Measurements from ENCODE around the gene SOX13. TPM values are rescaled to one million over a fixed set of nuclear protein-coding genes. Genes with fewer than 3 reads are reported as not detected.

SOX13 gene
- polyA plus RNA-seq, 3 donors, result 0.52 TPM; not detected in 2

DNA sequence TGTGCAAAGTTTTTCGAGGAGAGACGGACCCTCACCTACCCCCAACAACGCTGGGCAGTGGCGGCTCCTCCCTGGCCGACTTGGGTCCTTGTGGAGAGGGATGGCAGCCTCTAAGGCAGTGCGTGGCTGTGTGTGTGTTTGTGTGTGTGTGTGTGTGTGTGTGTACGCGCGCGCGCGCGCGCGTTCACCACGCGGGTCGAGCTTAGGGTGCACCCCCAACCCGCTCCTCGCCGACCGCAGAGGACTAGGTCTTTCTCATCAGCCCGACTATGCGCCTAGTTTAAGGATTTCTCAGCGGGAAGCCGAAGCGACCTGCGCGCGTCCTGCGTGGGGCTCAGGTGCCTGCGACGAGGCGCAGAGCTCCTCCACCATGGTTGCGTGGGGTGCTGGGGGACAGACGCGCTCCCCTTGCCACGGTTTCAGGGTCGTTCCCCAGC is 940 bp downstream of the SOX13 start:
- Mint-ChIP-seq H3K9me3 (peaks cover 0 to 23% (median 13%) of the 10 kb centered on the region in 7 donors), H3K27ac (peak overlapping the region in 2 of 7 donors; percentile 73 to 81), H3K4me3 (peak overlapping the region; percentile 86 to 95), H3K4me1 (peaks cover 27% of the 10 kb centered on the region), H3K27me3 (ENCODE audit: low read depth in 3 of 3) (peaks cover 79 to 87% (median 85%) of the 10 kb centered on the region in 3 donors), H3K36me3 (peaks cover 0 to 4% of the 10 kb centered on the region in 2 donors)
- DNase-seq, result no peak
- Histone ChIP-seq H3K9ac (ENCODE audit: insufficient read depth, low read length, poor library complexity, severe bottlenecking) (peak overlapping the region; percentile 53), H2AFZ (ENCODE audit: insufficient read depth, low read depth, low read length, poor library complexity, severe bottlenecking) (peak overlapping the region; percentile 88), H3K36me3 (replicated peaks in 1 of 2; ENCODE audit: control insufficient read depth in 1 of 2, insufficient read depth in 2 of 2, low read length in 2 of 2) (no peaks in the 10 kb centered on the region), H3K4me2 (replicated peaks; ENCODE audit: extremely low read depth, low read length, poor library complexity, severe bottlenecking) (peak overlapping the region; percentile 89), H3K79me2 (ENCODE audit: insufficient read depth, low read length) (no peaks in the 10 kb centered on the region), H3K4me1 (ENCODE audit: control insufficient read depth in 1 of 2, insufficient read depth in 2 of 2, low read length in 2 of 2) (peaks cover 17 to 25% of the 10 kb centered on the region in 2 donors), H3K27me3 (ENCODE audit: control insufficient read depth in 2 of 2, insufficient read depth in 2 of 2, low read length in 2 of 2) (peaks cover 43 to 71% of the 10 kb centered on the region in 2 donors), H3K9me3 (replicated peaks in 1 of 2; ENCODE audit: control insufficient read depth in 1 of 2, insufficient read depth in 1 of 2, low read length in 2 of 2) (peaks cover 0 to 30% of the 10 kb centered on the region in 2 donors), H3K27ac (ENCODE audit: low read depth in 1 of 2, low read length in 2 of 2) (no peak overlapping the region), H3K4me3 (replicated peaks in 1 of 3; ENCODE audit: low read depth in 2 of 3, low read length in 3 of 3) (peak overlapping the region; percentile 39 to 78 (median 59)), H4K20me1 (ENCODE audit: insufficient read depth, low read length) (no peaks in the 10 kb centered on the region)
- 4% methylated on average over 23 of the region's 39 CpGs for WGBS (ENCODE audit: insufficient coverage)
- intact Hi-C loops (cut with micrococcal nuclease), result no loop called here
- TF ChIP-seq, protein P1, sequence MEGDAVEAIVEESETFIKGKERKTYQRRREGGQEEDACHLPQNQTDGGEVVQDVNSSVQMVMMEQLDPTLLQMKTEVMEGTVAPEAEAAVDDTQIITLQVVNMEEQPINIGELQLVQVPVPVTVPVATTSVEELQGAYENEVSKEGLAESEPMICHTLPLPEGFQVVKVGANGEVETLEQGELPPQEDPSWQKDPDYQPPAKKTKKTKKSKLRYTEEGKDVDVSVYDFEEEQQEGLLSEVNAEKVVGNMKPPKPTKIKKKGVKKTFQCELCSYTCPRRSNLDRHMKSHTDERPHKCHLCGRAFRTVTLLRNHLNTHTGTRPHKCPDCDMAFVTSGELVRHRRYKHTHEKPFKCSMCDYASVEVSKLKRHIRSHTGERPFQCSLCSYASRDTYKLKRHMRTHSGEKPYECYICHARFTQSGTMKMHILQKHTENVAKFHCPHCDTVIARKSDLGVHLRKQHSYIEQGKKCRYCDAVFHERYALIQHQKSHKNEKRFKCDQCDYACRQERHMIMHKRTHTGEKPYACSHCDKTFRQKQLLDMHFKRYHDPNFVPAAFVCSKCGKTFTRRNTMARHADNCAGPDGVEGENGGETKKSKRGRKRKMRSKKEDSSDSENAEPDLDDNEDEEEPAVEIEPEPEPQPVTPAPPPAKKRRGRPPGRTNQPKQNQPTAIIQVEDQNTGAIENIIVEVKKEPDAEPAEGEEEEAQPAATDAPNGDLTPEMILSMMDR (IDR thresholded peaks at IDR 0.05), result no peak

DNA sequence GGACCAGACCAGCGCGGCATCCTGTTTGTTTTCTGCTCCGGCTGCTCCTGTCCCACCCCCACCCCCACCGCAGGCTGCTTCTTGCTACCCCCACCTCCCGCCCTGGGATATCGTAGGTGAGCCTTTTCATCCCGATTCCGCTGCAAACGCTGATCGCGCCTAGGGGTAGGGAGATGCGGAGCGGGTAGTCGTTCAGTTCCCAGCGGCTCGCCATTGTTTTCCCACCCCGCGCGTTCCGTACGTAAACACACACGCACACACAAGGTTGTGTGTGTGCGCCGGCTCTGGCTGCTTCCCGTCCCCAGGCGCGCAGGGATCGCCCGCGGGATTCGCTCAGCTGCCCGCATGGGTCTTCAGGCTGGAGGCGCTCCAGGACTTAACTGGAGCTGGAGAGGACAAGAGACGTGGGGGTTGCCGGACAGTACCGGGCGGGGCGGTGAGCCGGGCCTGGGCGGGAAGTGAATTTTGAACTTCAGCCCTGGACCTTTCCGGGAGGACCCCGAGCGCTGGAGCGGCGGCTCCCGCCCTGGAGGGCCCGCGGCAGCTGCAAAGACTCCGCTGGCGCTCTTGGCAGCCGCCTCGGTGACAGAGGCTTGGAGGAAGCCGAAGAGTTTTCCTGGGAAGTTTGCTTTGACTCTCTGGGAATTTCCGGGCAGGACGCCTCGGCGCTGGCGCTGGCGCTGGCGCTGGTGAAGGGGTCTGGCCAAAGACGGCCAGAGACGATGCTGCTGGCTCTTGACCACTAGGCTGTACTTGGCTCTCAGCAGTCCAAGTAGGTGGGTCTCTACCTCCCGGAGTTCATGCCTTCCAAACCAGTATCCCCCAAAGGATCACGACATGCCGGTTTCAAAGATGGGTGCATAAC is 1.6 kb downstream of the SOX13 start:
- H4K20me1 ChIP-seq (ENCODE audit: insufficient read depth, low read length), result no peaks in the 10 kb centered on the region
- peak overlapping the region; percentile 53 for H3K9ac ChIP-seq (ENCODE audit: insufficient read depth, low read length, poor library complexity, severe bottlenecking)
- Mint-ChIP-seq H3K9me3 (peaks cover 0 to 23% (median 13%) of the 10 kb centered on the region in 7 donors), H3K4me3 (peak overlapping the region; percentile 86 to 95), H3K36me3 (peaks cover 0 to 4% of the 10 kb centered on the region in 2 donors), H3K4me1 (peaks cover 27% of the 10 kb centered on the region), H3K27ac (no peak overlapping the region), H3K27me3 (ENCODE audit: low read depth in 3 of 3) (peaks cover 79 to 84% (median 83%) of the 10 kb centered on the region in 3 donors)
- H3K9me3 ChIP-seq (replicated peaks in 1 of 2; ENCODE audit: control insufficient read depth in 1 of 2, insufficient read depth in 1 of 2, low read length in 2 of 2), result peaks cover 0 to 30% of the 10 kb centered on the region in 2 donors
- no peaks in the 10 kb centered on the region for H3K79me2 ChIP-seq (ENCODE audit: insufficient read depth, low read length)
- TF ChIP-seq, protein P1 (IDR thresholded peaks at IDR 0.05), result no peak
- peaks cover 17 to 25% of the 10 kb centered on the region in 2 donors for H3K4me1 ChIP-seq (ENCODE audit: control insufficient read depth in 1 of 2, insufficient read depth in 2 of 2, low read length in 2 of 2)
- under 1% methylated on average over 50 of the region's 65 CpGs for WGBS (ENCODE audit: insufficient coverage)
- DNase-seq, result no peak
- peak overlapping the region; percentile 72 for H2AFZ ChIP-seq (ENCODE audit: insufficient read depth, low read depth, low read length, poor library complexity, severe bottlenecking)
- peaks cover 43 to 70% of the 10 kb centered on the region in 2 donors for H3K27me3 ChIP-seq (ENCODE audit: control insufficient read depth in 2 of 2, insufficient read depth in 2 of 2, low read length in 2 of 2)
- peak overlapping the region; percentile 89 for H3K4me2 ChIP-seq (replicated peaks; ENCODE audit: extremely low read depth, low read length, poor library complexity, severe bottlenecking)
- intact Hi-C loops (cut with micrococcal nuclease), result no loop called here
- peak overlapping the region; percentile 2 to 78 (median 39) for H3K4me3 ChIP-seq (replicated peaks in 1 of 3; ENCODE audit: low read depth in 2 of 3, low read length in 3 of 3)
- H3K36me3 ChIP-seq (replicated peaks in 1 of 2; ENCODE audit: control insufficient read depth in 1 of 2, insufficient read depth in 2 of 2, low read length in 2 of 2), result no peaks in the 10 kb centered on the region
- H3K27ac ChIP-seq (ENCODE audit: low read depth in 1 of 2, low read length in 2 of 2), result no peak overlapping the region

Data from CD14-positive monocyte (primary cell).